DMS79 (cell line): ENCODE data around the gene COL1A1.

Experiments
- DNase-seq: peaks from one replicate; lab custom pipeline; 2025; lab: John Stamatoyannopoulos, UW

Gene COL1A1

GRCh38 chr17:50186661-50187393, 14.6 kb downstream of the COL1A1 start:
- DNase-seq, result no peak

- no peak for DNase-seq
Measured at GRCh38 chr17:50185631-50186471, 15.6 kb downstream of the COL1A1 start.

- no peak for DNase-seq
Measured at GRCh38 chr17:50184611-50185398, 16.6 kb downstream of the COL1A1 start.

GRCh38 chr17:50184064-50184463, 17.4 kb downstream of the COL1A1 start:
- no peak for DNase-seq

GRCh38 chr17:50183421-50183994, 17.9 kb downstream of the COL1A1 start:
- DNase-seq, result no peak

- DNase-seq, result no peak
Measured at GRCh38 chr17:50182783-50183420, 18.5 kb downstream of the COL1A1 start.

- DNase-seq, result no peak
Measured at GRCh38 chr17:50181591-50182560, 19.6 kb downstream of the COL1A1 start.

- no peak for DNase-seq
Measured at GRCh38 chr17:50181144-50181543, 20.3 kb downstream of the COL1A1 start.

- no peak for DNase-seq
Measured at GRCh38 chr17:50180620-50181019, 20.8 kb downstream of the COL1A1 start.

GRCh38 chr17:50180111-50180510, 21.3 kb downstream of the COL1A1 start:
- DNase-seq, result no peak

- no peak for DNase-seq
Measured at GRCh38 chr17:50177983-50178834, 23.2 kb downstream of the COL1A1 start.

GRCh38 chr17:50177476-50177875, 24.0 kb downstream of the COL1A1 start:
- DNase-seq, result no peak

- no peak for DNase-seq
Measured at GRCh38 chr17:50176559-50177357, 24.7 kb downstream of the COL1A1 start.

GRCh38 chr17:50175035-50175807, 26.2 kb downstream of the COL1A1 start:
- no peak for DNase-seq

- DNase-seq, result no peak
Measured at GRCh38 chr17:50174444-50174843, 27.0 kb downstream of the COL1A1 start.

- DNase-seq, result no peak
Measured at GRCh38 chr17:50173335-50173941, 28.0 kb downstream of the COL1A1 start.

GRCh38 chr17:50172936-50173334, 28.5 kb downstream of the COL1A1 start:
- no peak for DNase-seq
